Measurements from ENCODE around the gene SLC6A13. TPM values are rescaled to one million over a fixed set of nuclear protein-coding genes. Genes with fewer than 3 reads are reported as not detected.

Gene SLC6A13
- polyA plus RNA-seq, 6 donors from 2014 or later: not detected

GRCh38 chr12:181921-182320, 80.7 kb downstream of the SLC6A13 start:
- Mint-ChIP-seq H3K36me3 (no peaks in the 10 kb centered on the region), H3K4me3 (no peak overlapping the region), H3K4me1 (peaks cover 8 to 13% (median 9%) of the 10 kb centered on the region in 3 donors), H3K27ac (no peak overlapping the region), H3K9me3 (no peaks in the 10 kb centered on the region), H3K27me3 (peaks cover 17 to 39% (median 28%) of the 10 kb centered on the region in 3 donors)
- ATAC-seq (ENCODE audit: low read depth in 2 of 2) (no peak), DNase-seq (no peak)

- H3K4me1 Mint-ChIP-seq: peaks cover 8 to 13% (median 9%) of the 10 kb centered on the region in 3 donors
- ATAC-seq (ENCODE audit: low read depth in 2 of 2) (no peak), DNase-seq (no peak)
- H3K27ac Mint-ChIP-seq: peak overlapping the region in 1 of 6 donors; percentile 32
- no peaks in the 10 kb centered on the region for H3K36me3 Mint-ChIP-seq
- peak overlapping the region in 1 of 8 donors; percentile 40 for H3K4me3 Mint-ChIP-seq
- H3K27me3 Mint-ChIP-seq: peaks cover 9 to 38% (median 23%) of the 10 kb centered on the region in 3 donors
- no peaks in the 10 kb centered on the region for H3K9me3 Mint-ChIP-seq
These were observed 82.2 kb downstream of the SLC6A13 start for GRCh38 chr12:180445-180844.

GRCh38 chr12:179885-180284, 82.8 kb downstream of the SLC6A13 start:
- H3K9me3 Mint-ChIP-seq: no peaks in the 10 kb centered on the region
- H3K4me3 Mint-ChIP-seq: no peak overlapping the region
- peaks cover 8 to 13% (median 9%) of the 10 kb centered on the region in 3 donors for H3K4me1 Mint-ChIP-seq
- H3K27ac Mint-ChIP-seq: peak overlapping the region in 2 of 6 donors; percentile 30 to 32
- no peaks in the 10 kb centered on the region for H3K36me3 Mint-ChIP-seq
- no peak for ATAC-seq (ENCODE audit: low read depth in 2 of 2)
- DNase-seq: no peak
- H3K27me3 Mint-ChIP-seq: peaks cover 8 to 43% (median 17%) of the 10 kb centered on the region in 3 donors

GRCh38 chr12:179131-179884, 83.3 kb downstream of the SLC6A13 start:
- no peaks in the 10 kb centered on the region for H3K9me3 Mint-ChIP-seq
- no peak for ATAC-seq (ENCODE audit: low read depth in 2 of 2)
- H3K4me1 Mint-ChIP-seq: peaks cover 8 to 13% (median 9%) of the 10 kb centered on the region in 3 donors
- no peak for DNase-seq
- peaks cover 5 to 46% (median 14%) of the 10 kb centered on the region in 3 donors for H3K27me3 Mint-ChIP-seq
- peak overlapping the region in 1 of 6 donors; percentile 59 for H3K27ac Mint-ChIP-seq
- peak overlapping the region in 1 of 8 donors; percentile 74 for H3K4me3 Mint-ChIP-seq
- no peaks in the 10 kb centered on the region for H3K36me3 Mint-ChIP-seq

- peak overlapping the region in 1 of 6 donors; percentile 59 for H3K27ac Mint-ChIP-seq
- H3K27me3 Mint-ChIP-seq: peaks cover 5 to 49% (median 19%) of the 10 kb centered on the region in 3 donors
- H3K4me1 Mint-ChIP-seq: peaks cover 8 to 13% (median 9%) of the 10 kb centered on the region in 3 donors
- no peak for DNase-seq
- H3K9me3 Mint-ChIP-seq: no peaks in the 10 kb centered on the region
- H3K36me3 Mint-ChIP-seq: no peaks in the 10 kb centered on the region
- ATAC-seq (ENCODE audit: low read depth in 2 of 2): no peak
- H3K4me3 Mint-ChIP-seq: peak overlapping the region in 1 of 8 donors; percentile 74
These were observed 83.9 kb downstream of the SLC6A13 start for GRCh38 chr12:178829-179109.

GRCh38 chr12:177980-178828, 84.4 kb downstream of the SLC6A13 start:
- ATAC-seq (ENCODE audit: low read depth in 2 of 2): no peak
- H3K36me3 Mint-ChIP-seq: no peaks in the 10 kb centered on the region
- peaks cover 8 to 13% (median 9%) of the 10 kb centered on the region in 3 donors for H3K4me1 Mint-ChIP-seq
- peak overlapping the region in 1 of 6 donors; percentile 28 for H3K27ac Mint-ChIP-seq
- DNase-seq: no peak
- H3K9me3 Mint-ChIP-seq: no peaks in the 10 kb centered on the region
- no peak overlapping the region for H3K4me3 Mint-ChIP-seq
- peaks cover 4 to 50% (median 21%) of the 10 kb centered on the region in 3 donors for H3K27me3 Mint-ChIP-seq

GRCh38 chr12:177336-177979, 85.2 kb downstream of the SLC6A13 start:
- no peak for DNase-seq
- Mint-ChIP-seq H3K9me3 (no peaks in the 10 kb centered on the region), H3K27me3 (peaks cover 0 to 49% (median 27%) of the 10 kb centered on the region in 3 donors), H3K27ac (peak overlapping the region in 1 of 6 donors; percentile 28), H3K4me3 (no peak overlapping the region), H3K4me1 (peaks cover 8 to 13% (median 9%) of the 10 kb centered on the region in 3 donors), H3K36me3 (no peaks in the 10 kb centered on the region)
- no peak for ATAC-seq (ENCODE audit: low read depth in 2 of 2)

- Mint-ChIP-seq H3K4me3 (no peak overlapping the region), H3K27ac (no peak overlapping the region)
- no peak for ATAC-seq (ENCODE audit: low read depth in 2 of 2)
These were observed 86.1 kb downstream of the SLC6A13 start for GRCh38 chr12:176321-177181.

GRCh38 chr12:175759-176158, 86.9 kb downstream of the SLC6A13 start:
- H3K9me3 Mint-ChIP-seq: no peaks in the 10 kb centered on the region
- peaks cover 0 to 59% (median 41%) of the 10 kb centered on the region in 3 donors for H3K27me3 Mint-ChIP-seq
- no peak overlapping the region for H3K4me3 Mint-ChIP-seq
- DNase-seq (no peak), ATAC-seq (ENCODE audit: low read depth in 2 of 2) (no peak)
- peaks cover 8 to 9% (median 9%) of the 10 kb centered on the region in 3 donors for H3K4me1 Mint-ChIP-seq
- H3K27ac Mint-ChIP-seq: no peak overlapping the region
- no peaks in the 10 kb centered on the region for H3K36me3 Mint-ChIP-seq

More at GRCh38 chr12:176321-177181, 86.1 kb downstream of the SLC6A13 start:
- H3K9me3 Mint-ChIP-seq: no peaks in the 10 kb centered on the region
- H3K27me3 Mint-ChIP-seq: peaks cover 0 to 51% (median 33%) of the 10 kb centered on the region in 3 donors
- peaks cover 8 to 13% (median 9%) of the 10 kb centered on the region in 3 donors for H3K4me1 Mint-ChIP-seq
- no peak for DNase-seq
- H3K36me3 Mint-ChIP-seq: no peaks in the 10 kb centered on the region

GRCh38 chr12:175250-175649, 87.4 kb downstream of the SLC6A13 start:
- Mint-ChIP-seq H3K4me3 (no peak overlapping the region), H3K27me3 (peaks cover 0 to 60% (median 41%) of the 10 kb centered on the region in 3 donors), H3K36me3 (no peaks in the 10 kb centered on the region), H3K27ac (no peak overlapping the region), H3K9me3 (no peaks in the 10 kb centered on the region), H3K4me1 (peaks cover 5 to 6% (median 5%) of the 10 kb centered on the region in 3 donors)
- DNase-seq: no peak
- ATAC-seq (ENCODE audit: low read depth in 2 of 2): no peak

GRCh38 chr12:174596-174995, 88.0 kb downstream of the SLC6A13 start:
- no peak overlapping the region for H3K27ac Mint-ChIP-seq
- H3K36me3 Mint-ChIP-seq: no peaks in the 10 kb centered on the region
- ATAC-seq (ENCODE audit: low read depth in 2 of 2): no peak
- H3K27me3 Mint-ChIP-seq: peaks cover under 1 to 66% (median 37%) of the 10 kb centered on the region in 3 donors
- no peaks in the 10 kb centered on the region for H3K4me1 Mint-ChIP-seq
- no peaks in the 10 kb centered on the region for H3K9me3 Mint-ChIP-seq
- DNase-seq: no peak
- no peak overlapping the region for H3K4me3 Mint-ChIP-seq

- no peak for ATAC-seq (ENCODE audit: low read depth in 2 of 2)
- Mint-ChIP-seq H3K4me3 (no peak overlapping the region), H3K36me3 (no peaks in the 10 kb centered on the region), H3K4me1 (no peaks in the 10 kb centered on the region), H3K27me3 (peaks cover 5 to 70% (median 42%) of the 10 kb centered on the region in 3 donors), H3K27ac (peak overlapping the region in 1 of 6 donors; percentile 60), H3K9me3 (no peaks in the 10 kb centered on the region)
- DNase-seq: no peak
These were observed 88.5 kb downstream of the SLC6A13 start for GRCh38 chr12:174124-174523.

Data from naive B cell (primary cell).